ENCODE results near the gene EXD2.

EXD2 gene

DNA sequence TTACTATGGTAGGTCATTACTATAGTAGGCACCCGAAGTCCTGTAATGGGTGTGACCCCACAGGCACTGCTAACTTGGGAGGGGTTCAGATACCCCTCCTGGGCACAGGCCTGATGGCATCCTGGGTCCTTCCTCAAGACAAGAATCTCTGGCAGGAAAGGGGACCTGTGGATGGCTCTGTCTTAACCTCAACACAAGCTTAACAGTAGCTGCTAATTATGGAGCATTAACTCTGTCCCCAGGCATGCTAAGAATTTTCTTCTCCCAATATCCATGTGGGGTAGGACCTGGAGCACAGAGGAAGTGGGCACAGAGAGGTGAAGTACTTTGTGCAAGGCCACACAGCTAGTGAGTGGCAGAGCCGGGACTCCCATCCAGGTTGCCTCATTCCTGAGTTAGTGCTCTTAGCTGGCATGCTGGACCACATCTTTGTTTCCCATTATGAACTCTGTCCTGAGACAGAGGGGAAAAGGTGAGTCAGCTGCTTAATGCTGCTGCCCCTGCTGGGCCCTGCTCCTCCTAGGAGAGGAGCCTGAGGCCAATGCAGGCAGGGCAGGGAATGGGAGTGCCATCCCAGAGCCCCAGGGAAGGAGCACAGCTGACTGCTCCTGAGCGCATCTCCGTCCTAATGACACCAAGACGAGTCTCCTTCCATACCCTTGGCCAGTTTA is 100.7 kb downstream of the EXD2 start:
- no peak for DNase-seq (ENCODE audit: insufficient read length, low spot score)
- no peak for FAIRE-seq
- TF ChIP-seq TAF1 (IDR thresholded peaks at IDR 0.05; ENCODE audit: low read depth, low read length) (no peak), SPI1 (IDR thresholded peaks at IDR 0.05; ENCODE audit: low read depth, low read length) (no peak), POU2F2 (IDR thresholded peaks at IDR 0.05; ENCODE audit: low read depth, low read length) (no peak), POLR2AphosphoS5 (IDR thresholded peaks at IDR 0.05; ENCODE audit: low read depth, low read length) (no peak), PAX5 (IDR thresholded peaks at IDR 0.05; ENCODE audit: insufficient read depth, low read length, severe bottlenecking) (no peak), POLR2A (IDR thresholded peaks at IDR 0.05; ENCODE audit: low read depth, low read length) (no peak)
